Measurements from ENCODE around the gene NPIPB8. TPM values are rescaled to one million over a fixed set of nuclear protein-coding genes. Genes with fewer than 3 reads are reported as not detected.

NPIPB8 gene
- total and polyA plus RNA-seq, 2 of the 13 experiments (the other 11 are each of a cell fraction or from before 2014, with no cell fraction given) = 0.49 to 2.3 TPM

DNA sequence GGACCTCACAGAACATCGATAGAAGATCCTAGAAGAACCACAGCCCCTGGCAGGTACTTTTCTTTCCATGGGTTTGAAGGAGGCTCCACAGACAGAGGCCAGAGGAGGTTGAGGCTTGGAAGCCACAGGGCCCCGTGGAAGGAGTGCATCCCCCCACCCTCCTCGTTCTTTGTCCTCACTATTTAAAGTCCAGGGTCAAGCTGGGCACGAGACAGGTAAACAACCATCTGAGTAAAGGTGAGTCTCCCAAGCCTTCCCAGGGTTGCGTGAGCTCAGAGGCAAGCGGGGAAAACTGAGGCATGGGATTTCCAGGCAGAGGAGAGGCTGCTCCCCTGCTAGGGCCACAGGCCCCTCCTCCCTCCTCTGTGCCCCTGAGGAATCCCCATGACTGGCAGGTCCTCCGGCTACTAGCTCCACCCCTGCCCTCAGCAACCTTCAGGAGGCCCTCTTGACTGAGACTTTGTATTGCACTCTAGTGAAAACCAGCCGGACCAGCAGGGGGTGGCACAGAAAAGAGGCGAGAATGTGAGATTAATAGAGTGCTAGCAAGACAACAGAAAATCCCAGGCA, 40.1 kb upstream of the NPIPB8 start (continued):
- TF ChIP-seq ATM (IDR thresholded peaks at IDR 0.05; ENCODE audit: borderline replicate concordance) = no peak
- TF ChIP-seq, protein P1, sequence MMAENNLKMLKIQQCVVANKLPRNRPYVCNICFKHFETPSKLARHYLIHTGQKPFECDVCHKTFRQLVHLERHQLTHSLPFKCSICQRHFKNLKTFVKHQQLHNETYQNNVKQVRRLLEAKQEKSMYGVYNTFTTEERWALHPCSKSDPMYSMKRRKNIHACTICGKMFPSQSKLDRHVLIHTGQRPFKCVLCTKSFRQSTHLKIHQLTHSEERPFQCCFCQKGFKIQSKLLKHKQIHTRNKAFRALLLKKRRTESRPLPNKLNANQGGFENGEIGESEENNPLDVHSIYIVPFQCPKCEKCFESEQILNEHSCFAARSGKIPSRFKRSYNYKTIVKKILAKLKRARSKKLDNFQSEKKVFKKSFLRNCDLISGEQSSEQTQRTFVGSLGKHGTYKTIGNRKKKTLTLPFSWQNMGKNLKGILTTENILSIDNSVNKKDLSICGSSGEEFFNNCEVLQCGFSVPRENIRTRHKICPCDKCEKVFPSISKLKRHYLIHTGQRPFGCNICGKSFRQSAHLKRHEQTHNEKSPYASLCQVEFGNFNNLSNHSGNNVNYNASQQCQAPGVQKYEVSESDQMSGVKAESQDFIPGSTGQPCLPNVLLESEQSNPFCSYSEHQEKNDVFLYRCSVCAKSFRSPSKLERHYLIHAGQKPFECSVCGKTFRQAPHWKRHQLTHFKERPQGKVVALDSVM (CRISPR knock-in tag; IDR thresholded peaks at IDR 0.05) = peak; percentile 89
- TF ChIP-seq, protein P2, sequence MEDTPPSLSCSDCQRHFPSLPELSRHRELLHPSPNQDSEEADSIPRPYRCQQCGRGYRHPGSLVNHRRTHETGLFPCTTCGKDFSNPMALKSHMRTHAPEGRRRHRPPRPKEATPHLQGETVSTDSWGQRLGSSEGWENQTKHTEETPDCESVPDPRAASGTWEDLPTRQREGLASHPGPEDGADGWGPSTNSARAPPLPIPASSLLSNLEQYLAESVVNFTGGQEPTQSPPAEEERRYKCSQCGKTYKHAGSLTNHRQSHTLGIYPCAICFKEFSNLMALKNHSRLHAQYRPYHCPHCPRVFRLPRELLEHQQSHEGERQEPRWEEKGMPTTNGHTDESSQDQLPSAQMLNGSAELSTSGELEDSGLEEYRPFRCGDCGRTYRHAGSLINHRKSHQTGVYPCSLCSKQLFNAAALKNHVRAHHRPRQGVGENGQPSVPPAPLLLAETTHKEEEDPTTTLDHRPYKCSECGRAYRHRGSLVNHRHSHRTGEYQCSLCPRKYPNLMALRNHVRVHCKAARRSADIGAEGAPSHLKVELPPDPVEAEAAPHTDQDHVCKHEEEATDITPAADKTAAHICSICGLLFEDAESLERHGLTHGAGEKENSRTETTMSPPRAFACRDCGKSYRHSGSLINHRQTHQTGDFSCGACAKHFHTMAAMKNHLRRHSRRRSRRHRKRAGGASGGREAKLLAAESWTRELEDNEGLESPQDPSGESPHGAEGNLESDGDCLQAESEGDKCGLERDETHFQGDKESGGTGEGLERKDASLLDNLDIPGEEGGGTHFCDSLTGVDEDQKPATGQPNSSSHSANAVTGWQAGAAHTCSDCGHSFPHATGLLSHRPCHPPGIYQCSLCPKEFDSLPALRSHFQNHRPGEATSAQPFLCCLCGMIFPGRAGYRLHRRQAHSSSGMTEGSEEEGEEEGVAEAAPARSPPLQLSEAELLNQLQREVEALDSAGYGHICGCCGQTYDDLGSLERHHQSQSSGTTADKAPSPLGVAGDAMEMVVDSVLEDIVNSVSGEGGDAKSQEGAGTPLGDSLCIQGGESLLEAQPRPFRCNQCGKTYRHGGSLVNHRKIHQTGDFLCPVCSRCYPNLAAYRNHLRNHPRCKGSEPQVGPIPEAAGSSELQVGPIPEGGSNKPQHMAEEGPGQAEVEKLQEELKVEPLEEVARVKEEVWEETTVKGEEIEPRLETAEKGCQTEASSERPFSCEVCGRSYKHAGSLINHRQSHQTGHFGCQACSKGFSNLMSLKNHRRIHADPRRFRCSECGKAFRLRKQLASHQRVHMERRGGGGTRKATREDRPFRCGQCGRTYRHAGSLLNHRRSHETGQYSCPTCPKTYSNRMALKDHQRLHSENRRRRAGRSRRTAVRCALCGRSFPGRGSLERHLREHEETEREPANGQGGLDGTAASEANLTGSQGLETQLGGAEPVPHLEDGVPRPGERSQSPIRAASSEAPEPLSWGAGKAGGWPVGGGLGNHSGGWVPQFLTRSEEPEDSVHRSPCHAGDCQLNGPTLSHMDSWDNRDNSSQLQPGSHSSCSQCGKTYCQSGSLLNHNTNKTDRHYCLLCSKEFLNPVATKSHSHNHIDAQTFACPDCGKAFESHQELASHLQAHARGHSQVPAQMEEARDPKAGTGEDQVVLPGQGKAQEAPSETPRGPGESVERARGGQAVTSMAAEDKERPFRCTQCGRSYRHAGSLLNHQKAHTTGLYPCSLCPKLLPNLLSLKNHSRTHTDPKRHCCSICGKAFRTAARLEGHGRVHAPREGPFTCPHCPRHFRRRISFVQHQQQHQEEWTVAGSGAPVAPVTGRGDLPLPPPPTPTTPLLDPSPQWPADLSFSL (CRISPR knock-in tag; IDR thresholded peaks at IDR 0.05) = no peak
- no peak for TF ChIP-seq SP2 (CRISPR knock-in tag; IDR thresholded peaks at IDR 0.05)
- TF ChIP-seq ETV5 (CRISPR knock-in tag; IDR thresholded peaks at IDR 0.05; ENCODE audit: borderline replicate concordance) = no peak
- no peak for TF ChIP-seq ZNF333 (CRISPR knock-in tag; IDR thresholded peaks at IDR 0.05; ENCODE audit: borderline replicate concordance)
- TF ChIP-seq ZNF335 (CRISPR knock-in tag; IDR thresholded peaks at IDR 0.05) = peak; percentile 22; the same call in 1 of the 2 replicates
- TF ChIP-seq STAG1 (CRISPR knock-in tag; IDR thresholded peaks at IDR 0.05) = peak; percentile 41
- no peak for TF ChIP-seq MAFK (conservative IDR thresholded peaks at IDR 0.05 in 1 of 2, IDR thresholded peaks at IDR 0.05 in 1 of 2; ENCODE audit: low read length in 2 of 2)
- TF ChIP-seq, protein P3, sequence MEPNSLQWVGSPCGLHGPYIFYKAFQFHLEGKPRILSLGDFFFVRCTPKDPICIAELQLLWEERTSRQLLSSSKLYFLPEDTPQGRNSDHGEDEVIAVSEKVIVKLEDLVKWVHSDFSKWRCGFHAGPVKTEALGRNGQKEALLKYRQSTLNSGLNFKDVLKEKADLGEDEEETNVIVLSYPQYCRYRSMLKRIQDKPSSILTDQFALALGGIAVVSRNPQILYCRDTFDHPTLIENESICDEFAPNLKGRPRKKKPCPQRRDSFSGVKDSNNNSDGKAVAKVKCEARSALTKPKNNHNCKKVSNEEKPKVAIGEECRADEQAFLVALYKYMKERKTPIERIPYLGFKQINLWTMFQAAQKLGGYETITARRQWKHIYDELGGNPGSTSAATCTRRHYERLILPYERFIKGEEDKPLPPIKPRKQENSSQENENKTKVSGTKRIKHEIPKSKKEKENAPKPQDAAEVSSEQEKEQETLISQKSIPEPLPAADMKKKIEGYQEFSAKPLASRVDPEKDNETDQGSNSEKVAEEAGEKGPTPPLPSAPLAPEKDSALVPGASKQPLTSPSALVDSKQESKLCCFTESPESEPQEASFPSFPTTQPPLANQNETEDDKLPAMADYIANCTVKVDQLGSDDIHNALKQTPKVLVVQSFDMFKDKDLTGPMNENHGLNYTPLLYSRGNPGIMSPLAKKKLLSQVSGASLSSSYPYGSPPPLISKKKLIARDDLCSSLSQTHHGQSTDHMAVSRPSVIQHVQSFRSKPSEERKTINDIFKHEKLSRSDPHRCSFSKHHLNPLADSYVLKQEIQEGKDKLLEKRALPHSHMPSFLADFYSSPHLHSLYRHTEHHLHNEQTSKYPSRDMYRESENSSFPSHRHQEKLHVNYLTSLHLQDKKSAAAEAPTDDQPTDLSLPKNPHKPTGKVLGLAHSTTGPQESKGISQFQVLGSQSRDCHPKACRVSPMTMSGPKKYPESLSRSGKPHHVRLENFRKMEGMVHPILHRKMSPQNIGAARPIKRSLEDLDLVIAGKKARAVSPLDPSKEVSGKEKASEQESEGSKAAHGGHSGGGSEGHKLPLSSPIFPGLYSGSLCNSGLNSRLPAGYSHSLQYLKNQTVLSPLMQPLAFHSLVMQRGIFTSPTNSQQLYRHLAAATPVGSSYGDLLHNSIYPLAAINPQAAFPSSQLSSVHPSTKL (CRISPR knock-in tag; IDR thresholded peaks at IDR 0.05) = 0 out of 2 replicates have a peak, but pooled peaks have one; percentile 29
- TF ChIP-seq ZNF703 (CRISPR knock-in tag; IDR thresholded peaks at IDR 0.05; ENCODE audit: borderline replicate concordance) = 0 out of 2 replicates have a peak, but pooled peaks have one; percentile 15
- no peak for TF ChIP-seq CREM (IDR thresholded peaks at IDR 0.05)
- TF ChIP-seq CREM (CRISPR knock-in tag; IDR thresholded peaks at IDR 0.05) = no peak

Measured in HepG2 (cell line).